Measurements from ENCODE around the gene SNRPD3.

DNA sequence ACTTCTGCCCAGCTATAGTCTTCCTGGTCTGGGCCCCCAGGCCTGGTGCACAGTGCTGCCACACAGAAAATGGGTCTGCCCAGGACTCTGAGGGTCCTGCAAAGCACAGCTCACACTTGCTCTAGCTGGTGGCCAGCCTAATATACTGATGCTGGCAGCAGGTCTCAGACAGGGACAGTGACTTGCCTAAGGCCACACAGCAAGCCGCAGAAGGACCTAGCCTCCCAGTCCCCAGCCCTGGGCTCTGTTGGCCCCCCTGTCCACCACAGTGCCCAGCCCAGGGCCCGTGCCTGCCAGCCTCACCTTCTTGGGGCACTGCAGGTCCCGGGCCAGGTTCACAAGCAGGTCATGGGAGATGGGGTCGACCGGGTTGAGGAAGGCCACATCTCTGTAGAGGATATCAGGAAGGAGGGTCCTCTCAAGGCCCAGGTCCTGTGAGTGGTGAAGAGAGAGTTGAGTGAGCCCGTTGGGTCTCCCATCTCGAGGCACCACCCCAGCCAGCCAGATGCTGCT lies 33.8 kb downstream of the SNRPD3 start:
- TF ChIP-seq POLR2AphosphoS5 (IDR thresholded peaks at IDR 0.05) (no peak), POLR2A (IDR thresholded peaks at IDR 0.05) (no peak)
- TF ChIP-seq, protein P1, sequence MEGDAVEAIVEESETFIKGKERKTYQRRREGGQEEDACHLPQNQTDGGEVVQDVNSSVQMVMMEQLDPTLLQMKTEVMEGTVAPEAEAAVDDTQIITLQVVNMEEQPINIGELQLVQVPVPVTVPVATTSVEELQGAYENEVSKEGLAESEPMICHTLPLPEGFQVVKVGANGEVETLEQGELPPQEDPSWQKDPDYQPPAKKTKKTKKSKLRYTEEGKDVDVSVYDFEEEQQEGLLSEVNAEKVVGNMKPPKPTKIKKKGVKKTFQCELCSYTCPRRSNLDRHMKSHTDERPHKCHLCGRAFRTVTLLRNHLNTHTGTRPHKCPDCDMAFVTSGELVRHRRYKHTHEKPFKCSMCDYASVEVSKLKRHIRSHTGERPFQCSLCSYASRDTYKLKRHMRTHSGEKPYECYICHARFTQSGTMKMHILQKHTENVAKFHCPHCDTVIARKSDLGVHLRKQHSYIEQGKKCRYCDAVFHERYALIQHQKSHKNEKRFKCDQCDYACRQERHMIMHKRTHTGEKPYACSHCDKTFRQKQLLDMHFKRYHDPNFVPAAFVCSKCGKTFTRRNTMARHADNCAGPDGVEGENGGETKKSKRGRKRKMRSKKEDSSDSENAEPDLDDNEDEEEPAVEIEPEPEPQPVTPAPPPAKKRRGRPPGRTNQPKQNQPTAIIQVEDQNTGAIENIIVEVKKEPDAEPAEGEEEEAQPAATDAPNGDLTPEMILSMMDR (IDR thresholded peaks at IDR 0.05) = no peak
